HG02610 (cell line): ENCODE measurements around the gene DSP.
A peak's percentile ranks its signal among the peaks of the same experiment; 100 is the strongest.

Source experiments
- ATAC-seq: cut with Tn5 transposase; IDR thresholded peaks from one replicate; pipeline ENCODE4 v1.9.1; 2021; ENCODE audit warnings: mild to moderate bottlenecking, moderate library complexity; ENCODE audit not compliant: unreplicated experiment

The DSP gene

DNA sequence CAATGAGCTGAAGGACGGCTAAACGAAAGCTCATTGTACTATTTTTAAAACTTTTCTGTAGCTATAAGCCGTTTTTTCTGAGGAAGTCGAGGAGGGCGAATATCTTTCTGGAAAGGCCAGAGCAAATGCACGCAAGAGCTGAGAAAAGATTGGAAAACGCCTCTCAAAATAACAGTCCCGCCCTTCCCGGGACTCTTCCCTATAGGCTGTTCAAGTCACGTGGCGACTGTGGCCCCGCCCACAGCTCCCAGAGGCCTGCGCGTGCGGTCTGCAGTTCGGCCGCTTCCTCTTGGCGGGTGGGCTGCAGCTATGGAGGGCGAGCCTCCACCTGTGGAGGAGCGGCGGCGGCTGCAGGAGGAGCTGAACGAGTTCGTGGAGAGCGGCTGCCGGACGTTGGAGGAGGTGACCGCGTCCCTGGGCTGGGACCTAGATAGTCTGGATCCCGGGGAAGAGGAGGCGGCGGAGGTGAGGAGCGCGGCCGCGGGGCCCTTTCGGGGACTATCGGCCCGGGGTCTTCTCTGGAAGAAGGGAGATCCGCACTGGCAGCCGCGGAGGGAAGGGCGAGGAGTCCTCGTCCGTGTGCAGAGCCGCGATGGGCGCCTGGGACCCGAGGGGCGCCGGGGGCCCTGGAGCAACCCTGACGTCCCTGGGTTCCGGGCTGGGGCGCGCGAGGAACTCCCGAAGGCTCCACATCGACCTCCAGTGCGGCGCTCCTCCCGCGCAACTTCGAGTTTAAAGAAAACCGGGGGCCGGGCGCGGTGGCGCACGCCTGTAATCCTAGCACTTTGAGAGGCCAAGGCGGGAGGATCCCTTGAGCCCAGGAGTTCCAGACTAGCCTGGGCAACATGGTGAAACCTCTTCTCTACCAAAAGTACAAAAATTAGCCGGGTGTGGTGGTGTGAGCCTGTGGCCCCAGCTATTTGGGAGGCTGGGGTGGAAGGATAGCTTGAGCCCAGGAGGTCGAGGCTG is 48.8 kb downstream of the DSP start, which contains the start of gene SNRNP48:
Gene SNRNP48 (plus strand): TSS at position 250 of the 969 bp plus-strand sequence. CDS start 60 bp downstream, at position 310.
- peak; percentile 99 for ATAC-seq

- ATAC-seq, result no peak
These were observed 49.4 kb downstream of the DSP start for GRCh38 chr6:7590918-7591302.

DNA sequence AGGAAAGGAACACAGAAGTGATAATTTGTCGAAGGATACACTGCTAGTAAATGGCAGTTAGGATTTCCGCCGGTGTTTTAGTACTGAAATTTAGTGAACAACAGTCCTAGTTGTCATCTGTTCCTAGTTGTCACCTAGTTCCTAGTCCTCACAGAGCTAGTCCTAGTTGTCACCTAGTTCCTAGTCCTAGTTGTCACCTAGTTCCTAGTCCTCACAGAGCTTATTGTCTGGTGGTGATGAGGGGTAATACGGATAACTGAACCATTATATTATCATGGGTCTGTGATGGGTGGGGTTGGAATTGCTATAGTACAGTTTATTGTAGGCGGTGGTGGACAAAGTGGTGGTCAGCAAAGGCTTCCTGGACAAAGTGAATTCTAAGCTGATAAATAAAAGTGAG is 50.3 kb downstream of the DSP start:
- no peak for ATAC-seq

DNA sequence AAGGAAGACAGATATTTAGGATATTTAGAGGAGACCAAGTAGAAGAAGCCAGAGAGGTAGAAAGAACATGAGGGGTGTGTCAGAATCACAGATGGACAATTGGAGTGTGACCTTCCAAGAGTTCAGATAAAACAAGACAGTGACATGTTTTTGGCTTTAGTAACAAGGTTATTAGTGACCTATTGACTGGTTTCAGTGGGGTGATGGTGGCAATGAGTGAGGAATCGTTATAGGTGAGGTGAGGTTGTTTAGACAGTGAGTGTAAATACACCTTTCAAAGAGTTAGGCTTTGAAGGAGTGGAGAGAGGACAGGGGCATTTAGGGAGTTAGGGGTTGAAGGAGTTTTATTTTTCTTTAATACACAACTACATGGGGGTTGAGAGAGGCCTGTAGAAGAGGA is 51.8 kb downstream of the DSP start:
- ATAC-seq, result no peak

DNA sequence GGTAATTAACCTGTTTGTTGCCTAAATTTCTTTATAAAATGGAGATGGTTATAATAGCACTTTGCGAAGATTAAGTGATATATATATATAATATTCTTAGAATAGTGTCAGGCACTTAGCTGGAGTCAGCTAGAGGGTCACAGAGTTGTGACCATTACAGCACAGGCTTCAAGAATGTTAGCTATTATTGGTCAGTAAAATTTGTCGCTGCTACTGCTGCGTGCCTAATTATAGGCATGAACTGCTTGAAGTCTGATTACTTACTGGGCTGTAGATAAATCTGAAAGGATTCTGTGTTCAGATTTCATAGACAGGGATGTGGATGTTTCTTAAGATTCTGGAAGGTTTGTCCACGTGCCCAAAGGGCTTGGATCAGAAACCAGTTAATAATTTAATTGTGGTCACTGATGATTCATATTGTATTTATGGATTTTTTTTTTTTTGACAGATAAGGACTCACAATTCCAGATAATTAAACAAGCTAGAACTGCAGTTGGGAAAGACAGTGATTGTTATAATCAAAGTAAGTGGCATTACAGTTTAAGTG is 53.2 kb downstream of the DSP start:
- ATAC-seq, result no peak

DNA sequence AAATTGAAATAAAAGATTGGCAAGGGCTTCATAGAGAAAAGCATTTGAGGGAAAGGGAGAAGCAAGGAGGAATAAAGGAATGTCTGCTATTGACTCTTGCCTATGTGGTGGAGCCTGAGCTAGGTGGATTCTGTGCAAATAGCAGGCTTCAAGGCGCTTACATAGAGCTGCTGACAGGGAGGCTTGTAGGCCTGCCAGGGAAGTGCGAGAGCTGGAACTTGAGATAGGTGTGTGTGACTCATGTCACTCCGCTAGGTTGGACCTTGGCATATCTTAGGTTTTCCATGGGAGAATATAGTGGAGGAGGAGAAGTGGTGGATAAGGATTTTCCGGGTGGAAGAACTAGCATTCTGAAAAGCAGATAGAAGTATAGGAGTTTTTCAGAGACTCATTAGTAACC is 62.5 kb downstream of the DSP start:
- ATAC-seq, result no peak

GRCh38 chr6:7604506-7604905 is 63.0 kb downstream of the DSP start:
- ATAC-seq, result peak; percentile 91

- no peak for ATAC-seq
These were observed 74.3 kb downstream of the DSP start for GRCh38 chr6:7615611-7616383.

- peak; percentile 76 for ATAC-seq
These were observed 76.6 kb downstream of the DSP start for GRCh38 chr6:7617801-7618764.

DNA sequence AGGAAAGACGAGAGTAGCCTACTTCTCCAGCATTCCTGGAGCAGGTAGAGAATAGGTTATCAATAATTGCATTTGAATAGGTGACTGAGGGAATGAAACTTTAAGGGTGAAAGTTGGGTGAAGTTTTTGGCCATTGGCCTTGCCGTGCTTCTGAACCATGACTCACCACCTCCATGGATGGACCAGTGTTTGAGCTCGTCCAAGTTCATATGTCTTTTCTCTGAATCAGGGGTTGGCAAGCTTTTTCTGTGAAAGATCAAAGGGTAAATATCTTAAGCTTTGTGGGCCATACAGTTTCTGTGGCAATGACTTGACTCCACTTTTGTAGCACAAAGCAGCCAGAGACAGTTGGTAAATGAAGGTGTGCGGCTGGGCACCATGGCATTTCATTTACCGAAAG is 80.3 kb downstream of the DSP start:
- ATAC-seq, result no peak

GRCh38 chr6:7624796-7625710 is 83.6 kb downstream of the DSP start:
- no peak for ATAC-seq

GRCh38 chr6:7628479-7628878 is 87.0 kb downstream of the DSP start:
- ATAC-seq, result no peak

GRCh38 chr6:7628909-7629308 is 87.4 kb downstream of the DSP start:
- no peak for ATAC-seq

- ATAC-seq, result no peak
These were observed 87.8 kb downstream of the DSP start for GRCh38 chr6:7629321-7629720.

DNA sequence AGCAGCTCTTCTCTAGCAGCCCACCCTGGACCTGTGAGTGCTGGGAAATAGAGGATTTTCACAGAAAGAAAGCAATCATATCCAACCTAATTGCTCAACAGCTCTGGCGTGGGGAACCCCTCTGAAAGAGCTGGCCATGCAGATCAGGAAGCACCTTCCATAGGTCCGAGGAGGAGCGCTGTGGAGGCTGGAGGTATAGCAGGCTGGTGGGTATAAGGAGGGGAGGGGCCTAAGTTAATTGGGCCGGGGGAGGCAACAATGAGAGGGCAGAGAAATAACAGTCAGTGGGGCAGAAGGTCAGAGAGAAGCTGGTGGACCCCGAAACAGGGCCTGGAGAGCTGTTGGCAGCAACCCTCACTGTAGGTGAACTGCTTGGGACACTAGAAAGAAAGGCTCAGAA is 89.3 kb downstream of the DSP start:
- ATAC-seq, result no peak

- no peak for ATAC-seq
These were observed 90.0 kb downstream of the DSP start for GRCh38 chr6:7631466-7631865.

GRCh38 chr6:7632501-7633290 is 91.2 kb downstream of the DSP start:
- no peak for ATAC-seq

DNA sequence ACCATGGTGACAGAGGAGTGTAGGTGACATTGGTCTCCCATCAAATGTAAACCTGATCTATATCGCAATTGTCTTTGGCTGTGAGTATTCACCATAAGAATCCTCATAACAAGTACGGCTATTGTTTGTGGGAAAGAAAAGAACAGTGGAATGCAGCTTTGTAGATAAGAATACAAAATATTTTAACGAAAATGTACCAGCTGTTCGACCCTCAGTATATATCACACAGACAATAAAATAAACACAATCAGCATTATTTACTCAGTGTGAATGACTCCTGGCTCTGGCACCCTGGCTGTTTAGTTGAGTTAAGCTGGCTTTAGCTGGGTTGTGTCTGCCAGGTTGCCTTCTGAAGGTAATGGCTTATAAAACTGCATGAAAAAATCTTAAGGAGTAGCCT is 91.9 kb downstream of the DSP start:
- no peak for ATAC-seq

DNA sequence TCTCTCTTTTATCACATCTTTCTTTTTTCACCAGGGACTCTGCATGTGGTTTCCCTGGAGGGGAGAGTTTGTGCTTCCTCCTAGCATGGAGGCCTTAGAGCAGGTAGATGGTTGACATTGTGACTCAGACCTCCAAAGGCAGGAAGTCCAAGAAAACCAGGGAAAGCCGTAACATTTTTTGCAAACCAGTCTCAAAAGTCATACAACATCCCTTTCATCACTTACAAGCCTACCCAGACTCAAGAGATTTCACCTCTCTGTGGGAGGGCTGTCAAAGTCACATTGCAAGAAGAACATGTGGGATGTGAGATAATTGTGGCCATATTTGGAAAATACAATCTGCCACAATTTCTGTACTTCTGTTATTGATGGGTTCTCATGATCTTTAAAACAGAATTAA is 94.7 kb downstream of the DSP start:
- ATAC-seq, result no peak
